HCT116 (cell line): ENCODE results near the gene ARF5. TPM values are rescaled to one million over a fixed set of nuclear protein-coding genes. Genes with fewer than 3 reads are reported as not detected.

Experiments
- ATAC-seq: fragments of 200-7000 bp; cut with Tn5 transposase; 2 replicates; pipeline ENCODE4 v1.9.1; 2020; ENCODE audit warnings: mild to moderate bottlenecking, moderate library complexity
- BruUV-seq: library from RNA; stranded (reverse); fragments of 400-500 nt; replicated peaks from 2 replicates; lab custom pipeline; 2021; lab: Mats Ljungman, UMichigan
- CTCF ChIA-PET: fragments of 300-600 bp; sonication (Branson Sonifier 250); formaldehyde crosslinking; loops from one replicate; lab custom pipeline; 2021; ENCODE audit warnings: antibody characterized with exemption; lab: Charles Lee
- POLR2A ChIA-PET: fragments of 300-600, 350-600 bp; sonication (Branson Sonifier 250); formaldehyde crosslinking; loops from one replicate; lab custom pipeline; 2021; ENCODE audit warnings: antibody characterized with exemption; lab: Charles Lee
- RAD21 ChIA-PET, 2 experiments: fragments of 300-600 bp; sonication (Branson Sonifier 250); formaldehyde crosslinking; loops; one replicate each; lab custom pipeline; 2023; ENCODE audit warnings: low total read pairs in 2 of 2; ENCODE audit not compliant: uncharacterized antibody in 2 of 2, unreplicated experiment in 2 of 2, low non-redundant PET in 1 of 2; lab: Charles Lee
- DNase-seq: peaks from one replicate; pipeline ENCODE4 v3.0.0-alpha.2; 2010; ENCODE audit warnings: low read depth, low spot score
- H2AFZ ChIP-seq: fragments of 200-600 bp; shearing (Covaris generic), sonication (generic); 2 replicates; pipeline ENCODE4 v1.6.1; 2017; ENCODE audit warnings: low read depth, mixed run types, mixed read lengths, antibody characterized with exemption, low read length; ENCODE audit not compliant: poor library complexity, severe bottlenecking
- H3K27ac ChIP-seq: 2 replicates; pipeline ENCODE4 v1.5.1; 2012; ENCODE audit warnings: low read depth, low read length
- H3K27me3 ChIP-seq: fragments of 200-600 bp; sonication (generic); 2 replicates; pipeline ENCODE4 v1.6.1; 2016; ENCODE audit warnings: mixed run types, low read length, mixed read lengths; ENCODE audit not compliant: insufficient read depth
- H3K36me3 ChIP-seq, 2 experiments: fragments of 200-500 bp in 1 of 2; fragments of 200-600 bp in 1 of 2; sonication (Bioruptor generic) in 1 of 2; sonication (generic) in 1 of 2; 2 replicates each; pipeline versions ENCODE4 v1.5.1 to v1.6.1; 2014 to 2016; ENCODE audit warnings: low read length in 2 of 2, inconsistent platforms in 1 of 2, mixed read lengths in 1 of 2, mixed run types in 1 of 2; ENCODE audit not compliant: insufficient read depth in 2 of 2, control insufficient read depth in 1 of 2
- H3K4me1 ChIP-seq, 2 experiments: fragments of 200-600 bp in 1 of 2; sonication (generic) in 1 of 2; 2 replicates each; pipeline versions ENCODE4 v1.5.1 to v1.6.1; 2012 to 2017; ENCODE audit warnings: low read length in 2 of 2, inconsistent platforms in 1 of 2, mild to moderate bottlenecking in 1 of 2, mixed read lengths in 1 of 2, mixed run types in 1 of 2, moderate library complexity in 1 of 2; ENCODE audit not compliant: insufficient read depth in 2 of 2, control insufficient read depth in 1 of 2
- H3K4me2 ChIP-seq: fragments of 200-600 bp; sonication (generic); 2 replicates; pipeline ENCODE4 v1.6.1; 2017; ENCODE audit warnings: mixed run types, low read length, mixed read lengths
- H3K4me3 ChIP-seq, 2 experiments: fragments of 200-600 bp in 1 of 2; sonication (generic) in 1 of 2; replicated peaks in 1 of 2; 2 replicates each; pipeline ENCODE4 v1.5.1; 2011 to 2016; ENCODE audit warnings: low read length in 2 of 2, control low read depth in 1 of 2, low read depth in 1 of 2, mild to moderate bottlenecking in 1 of 2, mixed read lengths in 1 of 2, mixed run types in 1 of 2
- H3K79me2 ChIP-seq: fragments of 200-600 bp; sonication (generic); 2 replicates; pipeline ENCODE4 v1.6.1; 2017; ENCODE audit warnings: mild to moderate bottlenecking, mixed run types, low read length, moderate library complexity, mixed read lengths; ENCODE audit not compliant: insufficient read depth
- H3K9ac ChIP-seq: fragments of 200-600 bp; sonication (generic); 2 replicates; pipeline ENCODE4 v1.6.1; 2016; ENCODE audit warnings: low read length, mixed read lengths
- H3K9me2 ChIP-seq: fragments of 200-600 bp; sonication (generic), shearing (Covaris generic); 2 replicates; pipeline ENCODE4 v1.6.1; 2017; ENCODE audit warnings: mixed run types, mild to moderate bottlenecking, moderate library complexity; ENCODE audit not compliant: insufficient read depth
- H3K9me3 ChIP-seq, 2 experiments: fragments of 200-500 bp in 1 of 2; fragments of 200-600 bp in 1 of 2; sonication (Bioruptor generic) in 1 of 2; sonication (generic) in 1 of 2; 2 replicates each; pipeline ENCODE4 v1.6.1; 2014 to 2017; ENCODE audit warnings: low read length in 2 of 2, mixed read lengths in 2 of 2, inconsistent platforms in 1 of 2, low read depth in 1 of 2, mild to moderate bottlenecking in 1 of 2, mixed run types in 1 of 2, moderate library complexity in 1 of 2; ENCODE audit not compliant: control insufficient read depth in 1 of 2, insufficient read depth in 1 of 2
- H4K20me1 ChIP-seq: fragments of 200-600 bp; sonication (generic), shearing (Covaris generic); 2 replicates; pipeline ENCODE4 v1.6.1; 2017; ENCODE audit warnings: mixed run types, mild to moderate bottlenecking, moderate library complexity; ENCODE audit not compliant: insufficient read depth
- CBX3 ChIP-seq: IDR thresholded peaks from 2 replicates; pipeline ENCODE4 v1.6.1; 2012; ENCODE audit warnings: low read depth
- CEBPB ChIP-seq: IDR thresholded peaks from 2 replicates; pipeline ENCODE4 v1.6.1; 2012; ENCODE audit warnings: low read depth
- EGR1 ChIP-seq: IDR thresholded peaks from 2 replicates; pipeline ENCODE4 v1.6.1; 2012; ENCODE audit warnings: low read depth
- EZH2 ChIP-seq: fragments of 200-600 bp; sonication (generic); IDR thresholded peaks from 2 replicates; pipeline ENCODE4 v1.6.1; 2017; ENCODE audit warnings: antibody characterized with exemption, mixed run types
- EZH2phosphoT487 ChIP-seq: fragments of 200-600 bp; IDR thresholded peaks from 2 replicates; pipeline ENCODE4 v1.6.1; 2018; ENCODE audit warnings: antibody characterized with exemption, borderline replicate concordance
- FOSL1 ChIP-seq: IDR thresholded peaks from 2 replicates; pipeline ENCODE4 v1.6.1; 2012; ENCODE audit warnings: low read depth
- JUND ChIP-seq: IDR thresholded peaks from 2 replicates; pipeline ENCODE4 v1.6.1; 2012
- POLR2AphosphoS5 ChIP-seq: IDR thresholded peaks from 2 replicates; pipeline ENCODE4 v1.6.1; 2011; ENCODE audit warnings: mild to moderate bottlenecking, low read depth, low read length, moderate library complexity
- RAD21 ChIP-seq: IDR thresholded peaks from 2 replicates; pipeline ENCODE4 v1.6.1; 2012; ENCODE audit warnings: low read depth, mild to moderate bottlenecking
- SIN3A ChIP-seq: IDR thresholded peaks from 2 replicates; pipeline ENCODE4 v1.6.1; 2012; ENCODE audit warnings: low read depth
- YY1 ChIP-seq: IDR thresholded peaks from 2 replicates; pipeline ENCODE4 v1.6.1; 2011; ENCODE audit warnings: low read length, low read depth, moderate library complexity, mild to moderate bottlenecking; ENCODE audit not compliant: insufficient replicate concordance; ENCODE audit errors: extremely low read depth
- ZFX ChIP-seq: fragments of 450-650 bp; IDR thresholded peaks from 2 replicates; pipeline ENCODE4 v1.6.1; 2017
- ZNF274 ChIP-seq: fragments of 200-500 bp; sonication (Bioruptor generic); IDR thresholded peaks from 2 replicates; pipeline ENCODE4 v1.6.1; 2014; ENCODE audit warnings: mild to moderate bottlenecking, low read depth, low read length, inconsistent platforms
- intact Hi-C: fragments of 100-400 bp; cut with micrococcal nuclease; formaldehyde crosslinking; loops from 2 replicates; pipeline ENCODE4 v1.10.0; 2022
- total RNA-seq: library from RNA; stranded (reverse); gene quantifications from one replicate; pipeline ENCODE4 v1.2.1, GENCODE V29; 2021; ENCODE audit not compliant: unreplicated experiment
- TF ChIP-seq, protein P1 (sequence below): IDR thresholded peaks from 2 replicates; pipeline ENCODE4 v1.6.1; 2012
- TF ChIP-seq, protein P2 (sequence below): IDR thresholded peaks from 2 replicates; pipeline ENCODE4 v1.6.1; 2012; ENCODE audit warnings: low read depth
- TF ChIP-seq, protein P3 (sequence below): IDR thresholded peaks from 2 replicates; pipeline ENCODE4 v1.6.1; 2011; ENCODE audit warnings: mild to moderate bottlenecking, low read length, moderate library complexity; ENCODE audit not compliant: insufficient replicate concordance; ENCODE audit errors: extremely low read depth
- TF ChIP-seq, protein P4 (sequence below): IDR thresholded peaks from 2 replicates; pipeline ENCODE4 v1.6.1; 2012

ARF5 gene
- total RNA-seq, 1 experiment from 2014 or later, result 204 TPM

DNA sequence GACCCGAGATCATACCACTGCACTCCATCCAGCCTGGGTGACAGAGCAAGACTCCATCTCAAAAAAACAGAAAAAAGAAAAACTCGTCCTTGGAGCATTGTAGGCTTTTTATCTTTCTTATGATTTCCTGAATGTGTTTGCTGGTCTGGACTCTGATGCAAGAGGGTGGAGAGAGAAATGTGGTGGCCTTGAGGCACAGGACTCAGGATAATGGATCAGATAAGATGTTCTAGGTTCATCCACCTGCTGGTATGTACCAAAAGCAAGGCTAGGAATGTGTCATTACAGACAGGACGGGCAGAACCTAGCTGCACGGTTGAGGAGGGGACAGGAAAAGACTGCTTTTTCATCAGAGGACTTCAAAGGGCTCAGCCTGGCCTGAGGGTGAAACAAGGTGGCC, 36.3 kb upstream of the ARF5 start:
- H3K9ac ChIP-seq, result no peak overlapping the region
- BruUV-seq, result no TSS peak
- DNase-seq (no peak), ATAC-seq (no peak)
- peaks cover 0 to 4% of the 10 kb centered on the region in 2 experiments; a peak in 2 of 4 replicates for H3K9me3 ChIP-seq
- ChIA-PET CTCF (no interaction called here), RAD21 (no interaction called here), POLR2A (no interaction called here)
- no peaks in the 10 kb centered on the region for H3K4me1 ChIP-seq
- H3K27ac ChIP-seq, result no peak overlapping the region
- no peak overlapping the region for H3K4me3 ChIP-seq
- no peak overlapping the region for H2AFZ ChIP-seq
- H3K79me2 ChIP-seq, result no peaks in the 10 kb centered on the region
- intact Hi-C loops, result no loop called here
- 0 out of 2 replicates have a peak, but pooled peaks cover 4% of the 10 kb centered on the region for H3K27me3 ChIP-seq
- H4K20me1 ChIP-seq, result no peaks in the 10 kb centered on the region
- H3K9me2 ChIP-seq, result no peaks in the 10 kb centered on the region
- no peaks in the 10 kb centered on the region for H3K36me3 ChIP-seq
- TF ChIP-seq, protein P1, sequence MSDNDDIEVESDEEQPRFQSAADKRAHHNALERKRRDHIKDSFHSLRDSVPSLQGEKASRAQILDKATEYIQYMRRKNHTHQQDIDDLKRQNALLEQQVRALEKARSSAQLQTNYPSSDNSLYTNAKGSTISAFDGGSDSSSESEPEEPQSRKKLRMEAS, result no peak
- TF ChIP-seq YY1 (no peak), ZNF274 (no peak), CEBPB (no peak), EZH2 (no peak), ZFX (no peak), RAD21 (no peak), FOSL1 (no peak), CBX3 (no peak), JUND (no peak), EZH2phosphoT487 (no peak), SIN3A (no peak), POLR2AphosphoS5 (no peak), EGR1 (no peak)
- TF ChIP-seq, protein P2, sequence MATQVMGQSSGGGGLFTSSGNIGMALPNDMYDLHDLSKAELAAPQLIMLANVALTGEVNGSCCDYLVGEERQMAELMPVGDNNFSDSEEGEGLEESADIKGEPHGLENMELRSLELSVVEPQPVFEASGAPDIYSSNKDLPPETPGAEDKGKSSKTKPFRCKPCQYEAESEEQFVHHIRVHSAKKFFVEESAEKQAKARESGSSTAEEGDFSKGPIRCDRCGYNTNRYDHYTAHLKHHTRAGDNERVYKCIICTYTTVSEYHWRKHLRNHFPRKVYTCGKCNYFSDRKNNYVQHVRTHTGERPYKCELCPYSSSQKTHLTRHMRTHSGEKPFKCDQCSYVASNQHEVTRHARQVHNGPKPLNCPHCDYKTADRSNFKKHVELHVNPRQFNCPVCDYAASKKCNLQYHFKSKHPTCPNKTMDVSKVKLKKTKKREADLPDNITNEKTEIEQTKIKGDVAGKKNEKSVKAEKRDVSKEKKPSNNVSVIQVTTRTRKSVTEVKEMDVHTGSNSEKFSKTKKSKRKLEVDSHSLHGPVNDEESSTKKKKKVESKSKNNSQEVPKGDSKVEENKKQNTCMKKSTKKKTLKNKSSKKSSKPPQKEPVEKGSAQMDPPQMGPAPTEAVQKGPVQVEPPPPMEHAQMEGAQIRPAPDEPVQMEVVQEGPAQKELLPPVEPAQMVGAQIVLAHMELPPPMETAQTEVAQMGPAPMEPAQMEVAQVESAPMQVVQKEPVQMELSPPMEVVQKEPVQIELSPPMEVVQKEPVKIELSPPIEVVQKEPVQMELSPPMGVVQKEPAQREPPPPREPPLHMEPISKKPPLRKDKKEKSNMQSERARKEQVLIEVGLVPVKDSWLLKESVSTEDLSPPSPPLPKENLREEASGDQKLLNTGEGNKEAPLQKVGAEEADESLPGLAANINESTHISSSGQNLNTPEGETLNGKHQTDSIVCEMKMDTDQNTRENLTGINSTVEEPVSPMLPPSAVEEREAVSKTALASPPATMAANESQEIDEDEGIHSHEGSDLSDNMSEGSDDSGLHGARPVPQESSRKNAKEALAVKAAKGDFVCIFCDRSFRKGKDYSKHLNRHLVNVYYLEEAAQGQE, result no peak
- TF ChIP-seq, protein P3, sequence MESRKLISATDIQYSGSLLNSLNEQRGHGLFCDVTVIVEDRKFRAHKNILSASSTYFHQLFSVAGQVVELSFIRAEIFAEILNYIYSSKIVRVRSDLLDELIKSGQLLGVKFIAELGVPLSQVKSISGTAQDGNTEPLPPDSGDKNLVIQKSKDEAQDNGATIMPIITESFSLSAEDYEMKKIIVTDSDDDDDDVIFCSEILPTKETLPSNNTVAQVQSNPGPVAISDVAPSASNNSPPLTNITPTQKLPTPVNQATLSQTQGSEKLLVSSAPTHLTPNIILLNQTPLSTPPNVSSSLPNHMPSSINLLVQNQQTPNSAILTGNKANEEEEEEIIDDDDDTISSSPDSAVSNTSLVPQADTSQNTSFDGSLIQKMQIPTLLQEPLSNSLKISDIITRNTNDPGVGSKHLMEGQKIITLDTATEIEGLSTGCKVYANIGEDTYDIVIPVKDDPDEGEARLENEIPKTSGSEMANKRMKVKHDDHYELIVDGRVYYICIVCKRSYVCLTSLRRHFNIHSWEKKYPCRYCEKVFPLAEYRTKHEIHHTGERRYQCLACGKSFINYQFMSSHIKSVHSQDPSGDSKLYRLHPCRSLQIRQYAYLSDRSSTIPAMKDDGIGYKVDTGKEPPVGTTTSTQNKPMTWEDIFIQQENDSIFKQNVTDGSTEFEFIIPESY, result no peak
- TF ChIP-seq, protein P4, sequence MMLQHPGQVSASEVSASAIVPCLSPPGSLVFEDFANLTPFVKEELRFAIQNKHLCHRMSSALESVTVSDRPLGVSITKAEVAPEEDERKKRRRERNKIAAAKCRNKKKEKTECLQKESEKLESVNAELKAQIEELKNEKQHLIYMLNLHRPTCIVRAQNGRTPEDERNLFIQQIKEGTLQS, result no peak
- no peak overlapping the region for H3K4me2 ChIP-seq
